Stimulated activated CD4-positive, alpha-beta T cell treated with anti-CD3 and anti-CD28 coated beads, Interleukin-4, amount 100 ng/mL, for 4 hours (primary cell): ENCODE results near the gene RIPOR2.
A peak's percentile ranks its signal among the peaks of the same experiment; 100 is the strongest.
"Not testable (repeated sequence)": the region's sequence is repeated elsewhere in the genome, so short reads cannot be mapped to it uniquely, and the experiment has no call there.

Experiments
- DNase-seq, 2 experiments: peaks; one replicate each; pipeline ENCODE4 v3.0.0-alpha.2; 2020

Gene RIPOR2

GRCh38 chr6:24797596-24798216, 138.1 kb downstream of the RIPOR2 start:
- no peak for DNase-seq

DNA sequence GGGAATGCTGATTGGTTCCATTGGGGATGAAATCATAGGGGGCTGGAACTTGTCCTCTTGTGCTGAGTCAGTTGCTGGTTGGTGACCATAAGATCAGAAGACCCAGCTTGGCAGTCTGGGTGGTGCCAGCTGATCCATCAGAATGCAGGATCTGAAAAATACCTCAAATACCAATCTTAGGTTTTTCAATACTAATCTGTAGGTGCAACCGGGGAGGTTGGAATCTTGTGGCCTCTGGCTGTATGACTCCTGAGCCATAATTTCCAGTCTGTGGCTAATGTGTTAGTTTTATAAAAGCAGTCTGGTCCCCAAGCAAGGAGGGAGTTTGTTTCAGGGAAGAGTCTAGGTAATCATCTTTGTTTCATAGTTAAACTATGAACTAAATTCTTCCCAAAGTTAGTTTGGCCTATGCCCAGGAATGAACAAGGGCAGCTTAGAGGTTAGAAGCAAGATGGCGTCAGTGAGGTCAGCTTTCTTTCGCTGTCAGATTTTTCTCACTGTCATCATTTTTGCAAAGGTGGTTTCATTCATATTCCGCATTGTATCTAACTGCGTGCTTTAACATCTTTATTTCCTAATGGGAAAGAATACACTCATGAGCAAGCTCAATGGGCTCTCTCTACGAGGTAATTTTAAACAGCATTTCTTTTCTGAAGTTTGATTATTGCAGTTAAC, 139.0 kb downstream of the RIPOR2 start:
- DNase-seq = no peak

DNA sequence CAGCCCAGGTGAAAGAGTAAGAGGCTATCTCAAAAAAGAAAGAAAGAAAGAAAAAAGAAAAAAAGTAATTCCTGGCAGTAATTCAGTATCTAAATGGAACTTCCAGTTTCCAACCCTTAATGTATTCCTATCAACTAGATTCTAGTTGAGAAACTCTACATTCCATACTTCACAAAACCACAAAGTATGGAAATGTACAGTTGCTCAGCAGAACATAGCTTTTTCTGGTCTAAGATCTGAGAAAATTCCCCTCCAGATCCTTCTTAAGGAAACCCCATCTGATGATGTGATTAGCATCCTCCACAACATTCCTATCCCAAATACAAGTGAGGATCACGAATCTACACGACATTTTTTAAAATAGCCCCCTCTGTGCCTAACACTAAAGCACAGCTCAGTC, 140.7 kb downstream of the RIPOR2 start:
- DNase-seq = no peak

GRCh38 chr6:24788031-24788665, 147.6 kb downstream of the RIPOR2 start:
- peak in 1 of 2 experiments; percentile 12 for DNase-seq

DNA sequence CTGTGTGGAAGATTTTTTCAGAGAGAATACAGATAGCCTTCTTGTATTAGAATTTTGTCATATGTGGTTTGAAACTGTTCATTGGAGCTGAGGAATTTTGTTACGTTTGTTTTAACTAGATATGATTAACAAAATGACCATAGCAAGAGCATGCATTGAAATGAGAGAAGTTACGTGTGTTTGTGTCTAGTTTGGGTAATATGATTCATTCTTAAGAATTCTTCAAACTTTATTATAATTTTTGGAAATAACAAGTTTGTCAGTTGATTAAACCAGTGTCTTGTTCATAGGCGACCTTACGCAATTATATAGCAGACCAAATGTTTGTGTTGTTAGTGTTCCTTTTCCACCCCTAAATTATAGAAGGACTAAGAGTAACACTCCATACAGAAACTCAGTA, 155.6 kb downstream of the RIPOR2 start:
- no peak for DNase-seq

DNA sequence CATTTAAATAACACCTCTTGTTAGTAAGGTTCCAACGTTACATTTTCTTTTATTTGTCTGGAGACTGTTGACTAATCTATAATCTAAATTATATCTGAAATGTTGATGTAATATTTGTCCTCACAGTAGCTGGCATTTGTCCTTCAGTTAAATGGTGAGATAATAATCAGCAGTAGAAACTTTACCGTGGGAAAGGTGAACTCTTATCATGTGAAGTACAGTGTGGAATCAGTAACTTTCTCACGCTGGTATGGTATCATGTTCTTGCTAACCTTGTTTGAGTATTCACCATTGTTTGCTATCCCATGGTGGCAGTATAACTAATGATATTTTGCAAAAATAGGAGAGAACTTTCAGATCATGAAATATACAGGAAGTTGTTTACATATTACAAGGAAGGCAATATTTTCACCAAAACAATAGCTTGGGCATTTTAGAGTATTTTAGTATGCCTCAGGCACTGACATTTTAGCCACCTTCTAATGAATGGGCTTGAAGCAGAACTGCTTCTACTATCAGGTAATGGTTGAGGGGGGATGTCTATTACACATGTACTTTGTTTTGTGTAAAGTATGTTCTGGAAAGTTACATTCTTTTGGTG, 156.2 kb downstream of the RIPOR2 start:
- DNase-seq = no peak

GRCh38 chr6:24778878-24779277, 156.9 kb downstream of the RIPOR2 start:
- no peak for DNase-seq

- DNase-seq = no peak
Observed at GRCh38 chr6:24778121-24778520, 157.6 kb downstream of the RIPOR2 start.

GRCh38 chr6:24777227-24777626, 158.5 kb downstream of the RIPOR2 start:
- no peak for DNase-seq

GRCh38 chr6:24775520-24776058, 160.2 kb downstream of the RIPOR2 start:
- peak; percentile 9 to 31 for DNase-seq

DNA sequence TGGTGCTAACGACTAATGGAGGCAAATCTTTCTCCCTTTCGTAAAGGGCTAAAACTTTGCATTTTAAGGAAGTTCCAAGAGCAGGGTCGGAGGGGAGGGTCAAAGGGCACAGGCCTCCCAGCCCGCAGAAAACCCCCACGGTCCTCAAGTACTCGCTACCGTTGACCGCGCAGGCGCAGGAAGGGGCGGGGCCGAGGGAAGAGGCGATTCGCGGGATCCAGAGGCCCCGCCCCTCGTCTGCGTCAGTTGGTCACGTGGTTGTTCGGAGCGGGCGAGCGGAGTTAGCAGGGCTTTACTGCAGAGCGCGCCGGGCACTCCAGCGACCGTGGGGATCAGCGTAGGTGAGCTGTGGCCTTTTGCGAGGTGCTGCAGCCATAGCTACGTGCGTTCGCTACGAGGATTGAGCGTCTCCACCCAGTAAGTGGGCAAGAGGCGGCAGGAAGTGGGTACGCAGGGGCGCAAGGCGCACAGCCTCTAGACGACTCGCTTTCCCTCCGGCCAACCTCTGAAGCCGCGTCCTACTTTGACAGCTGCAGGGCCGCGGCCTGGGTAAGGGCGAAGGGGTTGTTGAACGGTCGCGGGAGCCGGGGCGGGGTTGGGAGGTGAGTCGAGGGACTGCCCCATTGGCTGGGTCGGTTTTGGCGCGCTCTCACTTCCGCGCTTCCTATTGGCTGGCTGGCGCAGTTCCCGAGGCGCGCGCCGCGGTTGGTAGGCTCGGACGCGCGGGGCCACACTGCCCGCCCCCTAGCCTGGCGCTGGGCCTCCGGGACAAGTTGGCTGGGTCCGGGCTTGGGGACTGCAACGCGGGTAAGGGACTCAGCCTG, 160.9 kb downstream of the RIPOR2 start, which contains the start of gene GMNN:
TSS of gene GMNN (plus strand) at position 242 of the 824 bp plus-strand sequence. CDS start 2,310 bp downstream, outside the sequence.
- DNase-seq = peak; percentile 96 to 100

DNA sequence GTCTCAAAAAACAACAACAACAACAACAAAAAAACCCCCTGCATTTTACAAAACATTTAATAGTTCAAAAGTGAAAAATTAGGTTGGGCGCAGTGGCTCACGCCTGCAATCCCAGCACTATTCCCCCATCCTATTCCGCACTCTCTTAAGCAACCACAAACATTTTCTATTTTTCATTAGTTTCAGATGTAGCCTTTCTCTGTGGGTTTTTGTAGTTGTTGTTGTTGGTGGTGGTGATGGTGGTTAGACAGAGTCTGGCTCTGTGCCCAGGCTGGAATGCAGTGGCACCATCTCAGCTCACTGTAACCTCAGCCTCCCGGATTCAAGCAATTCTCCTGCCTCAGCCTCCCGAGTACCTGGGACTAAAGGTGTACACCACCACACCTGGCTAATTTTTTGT, 167.4 kb downstream of the RIPOR2 start:
- DNase-seq = no peak

DNA sequence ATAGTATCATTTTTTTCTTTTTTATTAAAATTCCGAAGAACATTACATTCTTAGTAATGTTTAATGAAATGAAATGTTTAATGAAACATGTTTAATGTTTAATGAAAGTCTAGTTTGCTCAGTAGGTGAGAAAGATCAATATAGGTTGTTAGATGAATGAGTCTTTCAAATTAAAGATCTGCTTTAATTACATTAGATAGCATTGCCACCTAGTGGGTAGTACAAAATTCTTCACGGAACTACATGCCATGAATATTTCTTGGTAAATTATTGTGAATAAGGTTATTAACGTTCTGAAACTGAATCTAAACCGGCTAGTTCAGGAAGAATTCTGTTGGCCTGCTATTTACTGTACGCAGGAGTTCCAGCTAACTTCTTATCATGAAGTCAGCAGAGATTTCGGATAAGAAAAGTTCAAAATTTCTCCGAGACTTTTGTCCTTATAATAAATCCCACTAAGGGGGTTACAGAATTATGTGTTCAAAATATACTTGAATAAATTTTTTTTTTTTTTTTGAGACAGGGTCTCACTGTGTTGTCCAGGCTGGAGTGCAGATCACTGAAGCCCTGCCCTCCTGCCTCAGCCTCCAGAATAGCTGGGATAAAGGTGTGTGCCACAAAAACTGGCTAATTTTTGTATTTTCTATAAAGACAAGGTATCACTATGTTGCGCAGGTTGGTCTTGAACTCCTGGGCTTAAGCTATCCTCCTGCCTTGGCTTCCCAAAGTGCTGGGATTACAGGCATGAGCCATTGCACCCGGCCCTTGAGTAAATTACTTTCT, 168.9 kb downstream of the RIPOR2 start:
- DNase-seq = no peak

DNA sequence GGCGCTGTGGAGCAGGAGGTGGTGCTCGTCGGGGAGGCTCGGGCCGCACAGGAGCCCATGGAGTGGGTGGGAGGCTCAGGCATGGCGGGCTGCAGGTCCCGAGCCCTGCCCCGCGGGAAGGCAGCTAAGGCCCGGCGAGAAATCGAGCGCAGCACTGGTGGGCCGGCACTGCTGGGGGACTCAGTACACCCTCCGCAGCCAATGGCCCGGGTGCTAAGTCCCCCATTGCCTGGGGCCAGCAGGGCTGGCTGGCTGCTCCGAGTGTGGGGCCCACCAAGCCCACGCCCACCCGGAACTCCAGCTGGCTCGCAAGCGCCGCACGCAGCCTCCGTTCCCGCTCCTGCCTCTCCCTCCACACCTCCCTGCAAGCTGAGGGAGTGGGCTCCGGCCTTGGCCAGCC, 169.8 kb downstream of the RIPOR2 start:
- DNase-seq = not testable (repeated sequence)

DNA sequence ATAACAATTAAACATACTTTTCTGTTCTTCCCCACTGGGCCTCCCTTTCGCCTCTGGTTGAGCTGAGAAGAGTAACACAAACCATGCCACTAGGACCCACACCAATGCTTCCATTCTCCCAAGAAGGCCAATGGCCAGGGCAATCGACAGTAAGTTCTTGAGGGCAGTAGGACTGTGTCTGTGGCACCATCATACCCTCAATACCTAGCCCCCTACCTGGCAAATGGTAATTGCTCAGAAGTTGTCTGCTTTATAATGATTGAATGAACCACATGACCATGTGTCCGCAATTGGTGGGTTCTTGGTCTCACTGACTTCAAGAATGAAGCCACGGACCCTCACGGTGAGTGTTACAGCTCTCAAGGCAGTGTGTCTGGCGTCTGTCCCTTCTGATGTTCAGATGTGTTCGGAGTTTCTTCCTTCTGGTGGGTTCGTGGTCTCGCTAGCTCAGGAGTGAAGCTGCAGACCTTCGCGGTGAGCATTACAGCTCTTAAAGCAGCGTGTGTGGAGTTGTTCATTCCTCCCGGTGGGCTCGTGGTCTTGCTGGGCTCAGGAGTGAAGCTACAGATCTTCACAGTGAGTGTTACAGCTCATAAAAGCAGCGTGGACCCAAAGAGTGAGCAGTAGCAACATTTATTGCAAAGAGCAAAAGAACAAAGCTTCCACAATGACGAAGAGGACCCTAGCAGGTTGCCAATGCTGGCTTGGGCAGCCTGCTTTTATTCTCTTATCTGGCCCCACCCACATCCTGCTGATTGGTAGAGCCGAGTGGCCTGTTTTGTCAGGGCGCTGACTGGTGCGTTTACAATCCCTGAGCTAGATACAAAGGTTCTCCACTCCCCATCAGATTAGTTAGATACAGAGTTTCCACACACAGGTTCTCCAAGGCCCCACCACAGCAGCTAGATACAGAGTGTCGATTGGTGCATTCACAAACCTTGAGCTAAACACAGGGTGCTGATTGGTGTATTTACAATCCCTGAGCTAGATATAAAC, 170.6 kb downstream of the RIPOR2 start:
- DNase-seq = not testable (repeated sequence)

DNA sequence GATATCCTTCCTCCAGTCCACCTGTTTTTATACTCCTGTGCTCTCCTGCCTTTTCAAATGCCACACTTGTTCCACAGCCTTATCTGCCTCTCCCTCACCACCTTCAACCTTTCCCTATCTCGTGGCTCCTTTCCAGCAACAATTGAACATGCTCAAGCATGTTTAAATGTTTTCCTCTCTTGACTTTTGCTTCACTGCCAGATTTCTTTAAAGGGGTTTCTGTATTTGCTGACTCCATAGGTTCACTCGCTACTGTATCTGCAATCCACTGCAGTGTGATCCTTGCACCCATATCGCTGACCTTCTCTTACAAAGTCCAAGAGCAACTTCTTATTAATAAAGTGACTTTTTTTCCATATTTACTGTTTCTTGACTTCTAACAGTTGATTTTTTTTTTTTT, 172.2 kb downstream of the RIPOR2 start:
- DNase-seq = no peak

GRCh38 chr6:24761851-24762250, 173.9 kb downstream of the RIPOR2 start:
- no peak for DNase-seq

- DNase-seq = no peak
Observed at GRCh38 chr6:24761193-24761835, 174.4 kb downstream of the RIPOR2 start.

GRCh38 chr6:24760210-24760609, 175.6 kb downstream of the RIPOR2 start:
- DNase-seq = no peak

GRCh38 chr6:24759718-24760117, 176.0 kb downstream of the RIPOR2 start:
- DNase-seq = no peak
